ENCODE measurements around the gene ESR1.
"Not testable (repeated sequence)": the region's sequence is repeated elsewhere in the genome, so short reads cannot be mapped to it uniquely, and the experiment has no call there.

Gene ESR1

DNA sequence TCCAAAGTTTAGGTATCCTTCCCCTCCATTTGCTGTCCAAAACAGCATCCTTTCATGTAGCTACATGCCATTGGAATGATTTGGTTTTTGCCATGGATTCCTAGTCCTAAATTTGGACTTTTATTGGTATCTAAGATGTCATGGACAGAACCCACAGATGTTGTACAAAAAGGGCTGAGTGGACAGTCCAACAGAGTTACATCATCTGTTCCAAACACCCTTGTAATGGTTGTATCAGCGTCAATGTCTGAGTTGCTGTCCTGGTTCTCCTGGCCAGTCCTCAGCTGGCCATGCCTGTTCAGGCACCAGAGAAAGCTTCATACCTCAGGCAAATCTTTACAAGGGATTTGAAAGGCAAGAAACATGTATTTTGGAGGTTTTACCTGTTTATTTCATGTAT, 191.3 kb downstream of the ESR1 start:
- DNase-seq = no peak

DNA sequence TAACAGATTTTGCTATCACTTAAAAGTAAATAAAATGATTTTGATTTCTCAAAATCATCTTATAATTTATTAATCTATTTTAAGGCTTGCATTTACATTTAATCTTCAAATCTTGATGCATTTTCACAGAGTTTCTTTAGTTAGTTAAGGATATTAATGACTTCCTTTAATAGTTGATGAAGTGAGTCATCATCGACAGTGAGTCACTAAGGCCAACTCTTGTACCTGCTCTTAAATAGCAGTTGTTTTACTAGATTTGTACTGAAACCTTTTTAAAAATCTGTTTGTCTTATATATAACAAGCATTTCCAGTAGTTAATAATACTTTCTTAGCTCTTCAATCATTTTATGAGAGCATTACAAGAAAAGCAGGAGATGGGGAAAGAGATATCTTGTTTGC, 191.7 kb downstream of the ESR1 start:
- DNase-seq = no peak

DNA sequence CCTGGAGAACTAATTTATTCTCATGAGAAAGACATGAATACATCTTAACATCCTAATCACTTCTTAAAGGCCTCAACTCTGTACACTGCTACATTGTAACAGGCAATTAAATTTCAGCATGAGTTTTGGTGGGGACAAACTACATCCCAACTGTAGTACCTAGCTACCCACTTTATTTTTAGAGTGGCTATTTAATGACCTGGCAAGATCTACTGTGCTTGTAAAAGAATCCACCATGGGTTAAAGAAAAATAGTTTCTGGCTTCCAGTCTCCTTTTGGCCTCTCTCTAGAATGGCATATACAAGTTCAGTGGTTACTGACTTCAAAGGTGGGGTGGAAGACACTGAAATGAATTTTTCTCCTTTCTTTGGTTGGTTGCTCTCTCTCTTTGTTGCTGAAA, 193.9 kb downstream of the ESR1 start:
- no peak for DNase-seq

DNA sequence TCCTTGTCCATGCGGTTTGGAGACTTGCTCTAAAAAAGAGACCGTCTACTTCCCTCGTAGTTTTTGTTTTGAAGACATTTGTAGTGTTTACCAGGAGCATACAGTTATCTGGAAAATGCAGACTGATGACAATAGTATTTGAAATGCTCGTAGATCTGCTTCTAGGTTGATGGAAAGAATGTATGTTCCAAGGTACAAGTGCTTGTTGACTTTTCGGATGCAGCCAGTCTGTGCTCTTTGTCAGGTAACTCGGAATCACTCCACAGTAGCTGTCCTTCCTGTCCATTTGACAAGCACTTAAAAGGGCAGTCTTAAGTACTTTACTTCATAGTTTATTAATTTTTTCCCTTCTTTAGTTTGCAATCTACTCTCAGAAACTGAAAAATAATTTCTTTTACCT, 194.8 kb downstream of the ESR1 start:
- no peak for DNase-seq

DNA sequence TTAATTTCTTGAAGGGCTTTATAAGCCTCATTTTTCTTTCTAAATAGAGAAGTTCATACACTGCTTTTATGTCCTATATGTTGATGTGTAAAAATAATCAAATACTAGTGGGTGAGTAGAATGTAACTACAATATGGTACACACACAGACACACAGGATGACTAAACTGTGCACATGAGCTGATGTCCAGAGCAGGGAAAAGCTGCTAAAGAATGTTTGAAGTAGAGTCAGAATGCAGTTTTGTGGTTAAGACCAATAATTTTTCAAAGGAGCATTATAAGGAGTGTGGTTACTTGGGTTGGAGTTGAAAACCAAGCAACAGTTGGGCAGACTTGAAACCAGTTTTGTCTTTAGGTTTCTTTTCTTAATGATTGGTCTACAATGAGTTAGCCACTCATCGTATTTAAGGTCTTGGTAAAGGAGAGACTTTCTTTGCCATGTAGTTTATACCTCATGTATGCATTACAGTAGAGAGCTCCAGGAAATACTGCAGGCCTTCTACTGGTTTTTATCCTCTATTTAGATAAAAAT, 196.6 kb downstream of the ESR1 start:
- DNase-seq = no peak

DNA sequence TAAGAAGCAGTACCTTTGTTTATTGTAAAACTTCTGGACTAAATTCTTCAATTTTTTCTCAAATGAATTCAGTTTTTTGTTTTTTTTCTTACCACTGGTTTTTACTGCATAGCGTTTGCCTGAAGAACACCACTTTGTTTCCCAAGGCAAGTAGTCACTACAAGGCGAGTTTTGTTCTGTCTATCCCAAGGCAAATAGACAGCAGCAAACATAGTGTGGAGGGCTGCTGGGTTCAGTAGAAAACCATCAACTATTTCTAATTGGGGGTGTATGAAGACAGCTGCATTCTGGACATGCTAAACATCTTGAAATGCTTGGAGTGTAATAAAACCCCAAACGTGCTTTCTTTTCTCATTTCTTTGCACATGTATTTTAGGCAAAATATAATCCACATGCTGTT, 197.4 kb downstream of the ESR1 start:
- DNase-seq = no peak

DNA sequence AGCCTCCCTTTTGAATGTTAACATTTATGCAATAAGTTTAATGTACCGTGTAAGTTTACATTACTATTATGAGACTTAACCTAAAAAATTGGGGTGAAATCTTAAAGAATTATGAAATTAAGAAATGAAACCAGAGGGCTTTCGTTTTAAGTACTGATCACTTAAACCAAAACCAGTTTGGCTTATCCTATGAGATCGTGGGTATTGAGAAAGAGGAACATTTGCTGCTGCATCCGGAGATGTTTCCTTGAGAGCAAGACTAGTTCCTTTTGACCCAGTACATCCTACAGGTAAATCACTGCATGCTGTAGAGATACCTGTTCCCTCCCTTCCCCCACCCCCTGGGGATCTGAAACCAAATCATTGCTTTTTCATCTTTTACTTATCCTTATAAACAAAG, 201.3 kb downstream of the ESR1 start:
- no peak for DNase-seq

DNA sequence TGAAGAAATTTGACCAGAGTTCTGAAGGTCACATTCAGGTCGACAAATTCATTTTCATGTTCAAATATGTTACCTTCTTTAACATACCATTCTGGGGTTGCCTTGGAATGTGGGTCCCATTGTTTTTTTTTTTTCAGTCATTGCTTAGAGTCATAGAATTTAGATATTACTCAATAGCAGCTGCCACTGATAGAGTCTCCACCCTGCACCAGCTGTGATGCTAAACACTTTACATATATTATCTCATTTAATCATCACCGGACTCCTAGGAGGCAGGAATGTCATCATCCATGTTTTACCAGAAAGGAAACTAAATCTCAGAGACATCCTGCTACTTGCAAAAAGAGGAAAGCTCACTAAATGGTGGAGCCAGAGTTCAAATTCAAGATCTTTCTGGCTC, 204.7 kb downstream of the ESR1 start:
- DNase-seq = no peak

DNA sequence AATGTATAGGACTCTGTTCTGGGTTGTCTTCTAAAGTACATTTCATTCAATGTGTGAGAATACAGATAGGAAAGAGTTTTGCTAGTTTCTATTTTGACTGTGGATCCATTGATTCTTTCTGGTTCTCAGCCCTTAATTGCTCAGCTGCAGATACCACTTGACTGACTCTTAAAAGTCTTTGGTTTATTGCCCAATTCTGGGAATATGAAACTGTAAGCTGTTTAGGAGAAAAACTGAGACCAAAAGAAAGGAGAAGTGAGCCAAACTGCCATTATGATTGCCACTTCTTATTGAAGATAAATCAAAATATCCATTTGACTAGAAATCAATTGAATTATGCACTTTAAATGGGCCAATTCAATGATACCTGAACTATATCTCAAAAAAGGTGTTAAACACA, 211.4 kb downstream of the ESR1 start:
- no peak for DNase-seq

DNA sequence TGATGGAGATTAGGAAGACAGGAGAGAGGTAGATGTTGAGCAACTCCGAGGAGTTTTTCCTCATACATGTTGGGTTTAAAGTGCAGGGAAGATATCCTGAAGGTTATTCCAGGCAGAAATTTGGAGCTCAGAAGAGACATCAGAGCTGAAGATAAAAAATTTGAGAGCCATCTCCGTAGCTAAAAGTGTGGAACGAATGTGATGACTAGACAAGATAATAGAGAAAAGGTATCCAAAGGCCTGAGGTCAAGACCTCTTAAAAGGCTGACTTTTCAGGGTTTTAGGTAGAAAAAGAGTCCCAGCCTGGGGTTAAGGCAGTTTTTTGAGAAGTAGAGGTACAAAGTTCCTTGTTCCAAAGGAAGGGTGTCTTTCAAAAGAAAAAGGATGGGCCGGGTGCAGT, 214.8 kb downstream of the ESR1 start:
- DNase-seq = no peak

DNA sequence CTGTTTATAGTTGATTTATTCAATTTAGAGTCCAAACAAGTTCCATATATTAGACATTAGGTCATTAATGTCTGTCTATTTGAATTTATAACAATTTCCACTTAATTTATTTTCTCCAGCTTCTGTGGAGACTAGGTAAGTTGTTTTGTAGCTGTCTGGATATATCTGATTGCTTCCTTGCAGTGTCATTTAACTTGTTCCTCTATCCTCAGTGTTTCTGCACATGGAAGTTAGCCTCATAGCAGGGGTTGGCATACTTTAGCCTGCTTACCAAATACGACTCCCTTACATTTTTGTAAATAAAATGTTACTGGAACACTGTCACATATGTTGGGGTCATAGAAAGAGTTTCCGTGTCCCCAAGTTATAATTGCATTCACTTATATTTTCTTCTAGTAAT, 216.1 kb downstream of the ESR1 start:
- DNase-seq = no peak

DNA sequence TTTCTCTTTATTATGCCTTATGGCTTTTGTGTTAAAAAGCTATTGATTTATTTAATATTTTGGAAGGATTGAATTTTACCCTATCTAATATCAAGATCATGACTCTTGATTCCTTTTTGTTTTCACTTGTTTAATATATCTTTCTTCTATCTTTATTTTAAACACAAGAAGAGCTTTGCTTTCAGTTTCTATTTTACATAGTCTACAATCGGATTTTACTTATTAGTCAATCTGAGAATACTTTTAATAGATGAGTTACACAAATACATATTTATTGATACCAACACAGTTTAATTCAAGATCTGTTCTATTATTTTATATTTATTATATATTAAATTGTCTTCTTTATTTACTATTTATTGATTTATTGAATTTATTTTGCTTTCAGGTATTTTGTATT, 218.8 kb downstream of the ESR1 start:
- no peak for DNase-seq

DNA sequence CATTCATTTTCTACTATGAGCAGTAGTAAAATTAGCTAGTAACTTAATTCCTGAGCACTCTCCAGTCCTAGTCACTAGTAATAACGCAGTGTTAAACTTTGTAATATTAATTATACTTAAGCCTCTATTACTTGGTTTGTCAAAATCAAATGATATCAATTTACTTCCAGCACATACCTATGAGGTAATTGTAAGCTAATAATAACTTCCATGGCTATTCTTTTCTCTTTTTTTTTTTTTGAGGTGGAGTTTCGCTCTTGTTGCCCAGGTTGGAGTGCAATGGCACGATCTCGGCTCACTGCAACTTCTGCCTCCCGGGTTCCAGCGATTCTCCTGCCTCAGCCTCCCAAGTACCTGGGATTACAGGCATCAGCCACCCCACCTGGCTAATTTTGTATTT, 219.3 kb downstream of the ESR1 start:
- DNase-seq = not testable (repeated sequence)

DNA sequence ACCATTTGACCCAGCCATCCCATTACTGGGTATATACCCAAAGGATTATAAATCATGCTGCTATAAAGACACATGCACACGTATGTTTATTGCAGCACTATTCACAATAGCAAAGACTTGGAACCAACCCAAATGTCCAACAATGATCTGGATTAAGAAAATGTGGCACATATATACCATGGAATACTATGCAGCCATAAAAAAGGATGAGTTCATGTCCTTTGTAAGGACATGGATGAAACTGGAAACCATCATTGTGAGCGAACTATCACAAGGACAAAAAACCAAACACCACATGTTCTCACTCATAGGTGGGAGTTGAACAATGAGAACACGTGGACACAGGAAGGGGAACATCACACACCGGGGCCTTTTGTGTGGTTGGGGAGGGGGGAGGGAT, 226.3 kb downstream of the ESR1 start:
- DNase-seq = not testable (repeated sequence)

DNA sequence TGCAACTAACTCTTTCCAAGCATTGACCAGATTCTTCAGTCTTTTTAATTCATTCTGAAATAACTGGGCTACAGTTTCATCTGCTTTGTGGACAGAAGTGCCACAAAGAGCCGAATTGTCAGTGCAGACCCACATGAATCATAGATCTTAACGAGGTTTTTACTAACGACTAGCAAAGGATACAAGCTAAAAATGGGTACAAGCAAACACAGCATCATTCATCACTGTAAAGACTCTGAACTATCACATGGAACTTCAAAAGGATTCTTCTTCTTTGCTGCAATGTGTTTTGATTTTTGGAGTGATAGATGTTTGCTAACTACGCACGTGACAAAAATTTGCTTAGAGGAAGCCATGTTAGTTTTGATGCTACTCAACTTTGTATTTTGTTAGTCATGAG, 227.1 kb downstream of the ESR1 start:
- no peak for DNase-seq

DNA sequence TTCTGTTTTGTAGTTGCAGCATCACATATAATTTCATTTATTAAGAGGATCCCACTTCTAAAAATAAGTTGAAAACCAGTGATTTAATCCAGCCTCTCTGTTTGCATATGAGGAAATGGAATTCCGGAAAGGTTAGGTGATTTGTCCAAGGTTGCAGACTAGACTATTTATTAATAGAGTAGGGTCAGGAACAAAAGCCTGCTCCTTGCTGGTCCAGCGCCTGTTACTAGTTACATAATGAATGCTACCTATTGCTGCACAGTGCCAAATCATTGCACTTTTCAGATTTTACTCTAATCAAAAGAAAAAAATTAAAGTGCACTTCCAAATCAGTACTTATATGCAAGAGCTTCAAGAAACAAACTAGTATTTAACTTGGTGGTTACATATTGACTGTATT, 238.6 kb downstream of the ESR1 start:
- DNase-seq = no peak

DNA sequence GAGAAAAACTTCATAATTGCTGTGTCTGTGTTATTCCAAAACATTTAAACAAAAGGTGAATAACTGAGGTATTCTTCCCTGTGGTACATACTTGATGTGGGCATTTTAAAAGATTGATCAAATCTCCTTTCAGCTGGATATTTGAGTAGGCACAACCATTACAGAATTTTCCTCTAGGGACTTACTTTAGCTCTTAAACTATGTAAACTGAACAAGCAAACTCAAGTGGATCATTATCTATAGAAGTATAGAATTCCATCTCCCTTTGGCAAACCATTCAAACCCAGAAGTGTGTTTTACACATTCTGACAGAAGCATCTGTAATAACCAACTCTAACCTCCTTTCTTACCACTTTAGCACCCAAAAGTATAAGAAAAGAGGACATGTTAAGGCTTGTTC, 241.4 kb downstream of the ESR1 start:
- no peak for DNase-seq

DNA sequence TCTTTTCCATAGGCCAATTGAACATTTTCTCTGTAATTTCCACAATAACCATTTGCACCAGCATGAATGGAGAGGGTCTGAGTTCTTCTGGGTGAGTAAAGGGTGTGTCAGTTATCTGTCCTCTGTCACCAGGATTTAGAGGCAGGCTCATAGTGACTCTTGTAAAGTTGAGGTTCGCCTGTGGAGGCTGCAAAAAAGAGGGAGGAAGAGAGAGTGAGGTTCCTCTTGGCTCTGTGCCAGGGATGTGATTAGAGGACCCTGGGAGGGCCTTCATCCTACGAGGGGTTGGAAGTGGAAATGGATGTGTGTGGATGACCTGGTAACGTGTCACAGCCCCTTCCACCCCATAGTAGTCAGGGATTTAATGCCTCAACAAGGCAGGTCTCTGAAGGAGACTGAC, 242.0 kb downstream of the ESR1 start:
- DNase-seq = no peak

DNA sequence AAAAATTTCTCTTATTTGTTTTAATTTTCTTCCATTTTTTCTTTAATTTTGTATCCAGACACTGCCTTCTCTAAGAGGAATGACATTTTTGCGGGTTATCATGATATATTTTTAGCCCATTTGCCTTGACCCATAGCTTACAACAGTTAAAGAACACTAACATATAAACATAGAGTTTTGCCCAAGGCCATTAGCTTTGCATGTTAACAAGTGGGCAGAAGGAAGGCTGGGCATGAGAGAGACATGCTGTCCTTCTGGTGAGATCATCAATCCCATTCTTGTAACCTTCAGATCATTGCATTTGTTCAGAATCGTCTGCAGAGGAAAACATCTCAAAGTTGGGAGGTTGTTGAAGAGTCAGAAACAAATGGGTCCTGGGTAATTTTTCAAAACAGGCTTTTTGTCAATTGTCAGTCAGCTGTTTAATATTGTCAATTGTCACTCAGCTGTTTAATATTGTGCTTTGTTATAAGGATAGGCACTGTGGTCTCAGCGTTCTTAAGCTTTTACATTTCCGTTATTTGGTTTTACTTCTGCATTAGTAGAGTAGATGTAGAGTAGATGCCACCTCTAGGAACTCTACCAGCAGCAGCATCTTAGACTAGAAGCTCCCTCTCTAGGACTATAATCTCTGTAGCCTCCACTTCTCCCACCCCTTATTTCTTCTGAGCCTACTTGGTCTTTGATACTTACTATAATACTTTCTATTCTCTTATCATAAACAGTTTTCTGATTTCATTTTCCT, 243.1 kb downstream of the ESR1 start:
- no peak for DNase-seq

DNA sequence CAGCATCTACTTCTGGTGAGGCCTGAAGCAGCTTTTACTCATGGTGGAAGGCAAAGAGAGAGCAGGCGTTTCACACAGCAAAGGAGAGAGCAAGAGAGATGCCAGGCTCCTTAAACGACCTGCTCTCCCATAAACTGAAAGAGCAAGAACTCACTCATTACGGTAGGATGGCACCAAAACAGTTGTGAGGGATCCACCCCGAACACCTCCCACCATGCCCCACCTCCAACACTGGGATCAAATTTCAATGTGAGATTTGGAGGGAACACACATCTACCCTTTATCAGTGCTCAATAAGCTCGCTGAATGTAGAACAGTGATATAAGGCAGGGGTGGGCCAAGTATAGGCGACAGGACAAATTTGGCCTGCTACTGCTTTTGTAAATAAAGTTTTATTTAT, 244.6 kb downstream of the ESR1 start:
- DNase-seq = no peak

DNA sequence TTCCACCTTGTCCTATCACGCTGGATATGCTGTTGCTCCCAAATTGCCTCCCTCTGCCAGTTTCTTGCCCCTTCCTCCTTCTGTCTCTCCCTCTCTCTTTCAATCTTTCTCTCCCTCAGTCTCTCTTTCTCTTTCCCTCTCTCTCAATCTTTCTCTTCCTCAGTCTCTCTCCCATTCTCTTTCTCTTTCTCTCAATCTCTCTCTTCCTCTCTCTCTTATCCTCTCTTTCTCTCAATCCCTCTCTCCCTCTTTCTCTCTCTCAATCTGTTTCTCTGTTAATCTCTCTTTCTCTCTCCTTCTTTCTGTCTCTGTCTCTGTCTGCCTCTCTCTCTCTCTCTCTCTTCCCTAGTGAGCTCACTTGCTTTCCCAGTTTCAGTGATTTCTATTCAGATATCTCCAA, 245.8 kb downstream of the ESR1 start:
- DNase-seq = no peak

DNA sequence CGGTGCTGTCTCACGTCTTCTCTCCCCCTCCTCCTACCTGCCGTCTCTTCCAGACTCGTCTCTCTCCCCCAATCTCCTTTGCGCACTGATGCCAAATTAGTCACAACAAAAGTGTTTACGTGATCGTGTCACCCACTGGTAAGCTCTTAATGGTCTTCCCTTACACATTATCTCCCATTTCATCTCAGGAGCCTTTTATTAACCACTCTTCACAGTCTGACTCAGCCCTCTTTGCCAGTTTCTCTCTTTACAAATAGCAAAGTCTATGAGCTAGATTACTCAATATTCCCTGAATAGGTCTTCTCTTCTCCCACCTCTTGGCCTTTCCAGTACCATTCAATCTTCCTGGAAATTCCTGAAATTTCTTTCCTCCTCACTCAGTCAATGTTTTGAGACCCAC, 247.0 kb downstream of the ESR1 start:
- DNase-seq = no peak

DNA sequence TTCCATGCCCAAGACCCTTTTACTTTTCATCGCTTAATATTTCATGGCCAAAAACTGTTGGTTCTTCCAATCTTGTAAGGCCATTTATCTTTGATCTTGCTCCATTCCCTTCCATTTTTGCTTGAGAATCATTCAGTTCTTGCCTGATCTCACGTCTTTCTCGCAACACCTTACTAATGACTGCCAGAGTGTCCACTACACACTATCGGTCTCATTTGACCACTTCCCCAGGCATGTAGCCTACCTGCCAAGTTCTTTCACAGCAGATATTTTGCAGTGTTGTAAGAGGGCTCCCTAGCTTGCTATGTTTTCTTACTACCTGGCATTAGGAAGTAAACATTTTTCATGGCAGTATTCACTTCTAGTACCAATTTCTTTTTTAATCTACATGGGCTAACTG, 248.0 kb downstream of the ESR1 start:
- DNase-seq = no peak

DNA sequence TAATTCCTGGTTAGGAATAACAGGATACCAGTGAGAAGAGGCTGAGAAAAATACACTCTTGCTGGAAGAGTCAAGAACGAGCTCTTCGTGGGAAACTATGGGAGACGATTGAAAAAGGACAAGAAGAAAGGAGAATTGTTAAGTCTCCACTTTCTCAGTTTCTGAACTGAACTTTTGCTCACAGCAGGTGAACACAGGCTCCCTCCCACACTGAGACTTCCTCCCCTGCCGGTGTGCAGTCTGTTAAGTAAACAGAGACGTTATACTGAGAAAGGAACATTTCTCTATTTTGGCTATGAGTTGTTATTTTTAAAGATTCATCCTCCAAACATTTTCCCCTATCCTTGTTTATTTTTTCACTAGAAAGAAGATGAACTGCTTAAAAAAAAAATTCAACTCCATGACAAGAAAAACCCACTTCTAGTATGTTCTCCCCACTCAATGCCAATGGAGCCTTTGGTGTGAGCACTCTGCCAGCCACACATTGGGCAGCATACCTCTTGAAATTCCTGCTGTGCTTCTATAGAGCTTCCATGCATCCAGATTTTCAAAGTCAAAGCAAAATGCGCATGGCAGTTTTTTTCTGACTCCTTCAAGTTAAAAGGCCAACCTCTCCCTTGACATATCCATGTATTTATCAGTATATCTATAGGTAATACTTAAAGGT, 250.5 kb downstream of the ESR1 start:
- DNase-seq = no peak

DNA sequence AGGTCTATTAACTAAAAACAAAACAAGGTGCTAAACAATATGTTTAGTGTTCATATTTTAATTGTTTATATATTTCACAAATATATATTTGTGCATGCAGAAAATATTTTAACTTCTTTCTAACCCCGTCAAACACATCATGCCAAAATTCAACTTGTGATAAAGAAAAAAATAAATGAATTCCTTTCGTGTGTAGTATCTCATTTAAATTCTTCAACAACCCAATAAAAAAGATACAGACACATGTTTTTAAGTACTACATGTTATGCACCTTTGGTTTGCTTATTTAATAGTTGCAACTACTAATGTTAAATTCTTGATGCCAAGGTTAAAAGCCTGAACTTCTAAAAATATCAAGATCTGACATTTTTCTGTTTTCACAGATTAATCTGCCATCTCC, 252.4 kb downstream of the ESR1 start:
- no peak for DNase-seq

Data from activated naive CD4-positive, alpha-beta T cell treated with anti-CD3 and anti-CD28 coated beads, Interleukin-2, amount 50 U/mL, for 16 hours (primary cell).